Diencephalon (tissue), 1 donor: ENCODE data around the gene STK39. TPM values are rescaled to one million over a fixed set of nuclear protein-coding genes. Genes with fewer than 3 reads are reported as not detected.

Experiments used
- small RNA-seq: library from RNA; depleted of rRNA; stranded (forward); fragments of <200 nt; gene quantifications from one replicate; pipeline ENCODE3, GENCODE V24; 2014
- total RNA-seq: library from RNA; depleted of rRNA; stranded (reverse); fragments of >200 nt; gene quantifications from one replicate; pipeline ENCODE4 v1.2.3, GENCODE V29; 2014

The STK39 gene
- total RNA-seq, result 58.8 TPM

GRCh38 chr2:168247341-168248261 is at the start of gene STK39:
STK39 (minus strand) TSS chr2:168247595; CDS start chr2:168247435, 160 bp downstream.

Small RNAs within 50 kb of the gene (small RNA-seq; reads per million reads assigned to genes)
- 0.31 reads per million, percentile 22 among the genes with 10 or more reads in this experiment for gene AC067940.1

Other genes starting within 250 kb of the STK39 start
- gene CERS6, start 208.7 kb upstream of the STK39 start, total RNA-seq, result 122 TPM